Measurements from ENCODE around the gene PRMT9. TPM values are rescaled to one million over a fixed set of nuclear protein-coding genes. Genes with fewer than 3 reads are reported as not detected.

Gene PRMT9
- total RNA-seq, 4 donors from 2014 or later, result 5.9 to 11.1 (median 6.9) TPM

DNA sequence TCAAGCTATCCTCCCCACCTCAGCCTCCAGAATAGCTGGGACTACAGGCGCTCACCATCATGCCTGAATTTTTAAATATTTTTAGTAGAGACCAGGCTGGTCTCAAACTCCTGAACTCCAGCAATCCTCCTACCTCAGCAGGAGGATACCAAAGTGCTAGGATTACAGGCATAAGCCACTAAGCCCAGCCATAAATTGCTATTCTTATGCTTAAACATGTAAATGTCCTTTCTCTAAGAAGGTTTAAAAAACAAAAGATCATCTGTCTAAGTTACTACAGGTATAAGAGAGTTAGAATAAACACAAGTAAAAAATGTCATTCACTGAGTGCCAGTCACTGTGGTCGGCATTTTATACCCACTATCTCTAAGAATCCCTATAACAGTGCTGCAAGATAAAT, 28.3 kb downstream of the PRMT9 start:
- Histone ChIP-seq H3K4me3 (no peak overlapping the region), H3K9me3 (no peaks in the 10 kb centered on the region)

GRCh38 chr4:147651563-147651962, 32.4 kb downstream of the PRMT9 start:
- Histone ChIP-seq H3K9me3 (no peaks in the 10 kb centered on the region), H3K27ac (no peak overlapping the region), H3K4me3 (no peak overlapping the region), H3K27me3 (no peaks in the 10 kb centered on the region), H3K36me3 (peaks cover 0 to 46% (median 0%) of the 10 kb centered on the region in 3 donors), H3K4me1 (peaks cover 0 to 5% (median 0%) of the 10 kb centered on the region in 4 donors)
- 94 to 96% methylated on average over 1 of the region's 1 CpG for WGBS, 2 donors
- DNase-seq (ENCODE audit: low spot score in 2 of 2), result no peak
- TF ChIP-seq, protein P1, sequence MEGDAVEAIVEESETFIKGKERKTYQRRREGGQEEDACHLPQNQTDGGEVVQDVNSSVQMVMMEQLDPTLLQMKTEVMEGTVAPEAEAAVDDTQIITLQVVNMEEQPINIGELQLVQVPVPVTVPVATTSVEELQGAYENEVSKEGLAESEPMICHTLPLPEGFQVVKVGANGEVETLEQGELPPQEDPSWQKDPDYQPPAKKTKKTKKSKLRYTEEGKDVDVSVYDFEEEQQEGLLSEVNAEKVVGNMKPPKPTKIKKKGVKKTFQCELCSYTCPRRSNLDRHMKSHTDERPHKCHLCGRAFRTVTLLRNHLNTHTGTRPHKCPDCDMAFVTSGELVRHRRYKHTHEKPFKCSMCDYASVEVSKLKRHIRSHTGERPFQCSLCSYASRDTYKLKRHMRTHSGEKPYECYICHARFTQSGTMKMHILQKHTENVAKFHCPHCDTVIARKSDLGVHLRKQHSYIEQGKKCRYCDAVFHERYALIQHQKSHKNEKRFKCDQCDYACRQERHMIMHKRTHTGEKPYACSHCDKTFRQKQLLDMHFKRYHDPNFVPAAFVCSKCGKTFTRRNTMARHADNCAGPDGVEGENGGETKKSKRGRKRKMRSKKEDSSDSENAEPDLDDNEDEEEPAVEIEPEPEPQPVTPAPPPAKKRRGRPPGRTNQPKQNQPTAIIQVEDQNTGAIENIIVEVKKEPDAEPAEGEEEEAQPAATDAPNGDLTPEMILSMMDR (IDR thresholded peaks at IDR 0.05), result no peak
- no peak for TF ChIP-seq POLR2A (IDR thresholded peaks at IDR 0.05)

More for the DNA sequence above, 28.3 kb downstream of the PRMT9 start:
- TF ChIP-seq EP300 (IDR thresholded peaks at IDR 0.05) (no peak), POLR2A (IDR thresholded peaks at IDR 0.05) (no peak)
- TF ChIP-seq, protein P1 (IDR thresholded peaks at IDR 0.05), result no peak
- Histone ChIP-seq H3K27ac (no peak overlapping the region), H3K36me3 (peaks cover 0 to 68% (median 0%) of the 10 kb centered on the region in 3 donors), H3K4me1 (peaks cover 0 to 5% (median 0%) of the 10 kb centered on the region in 4 donors), H3K27me3 (no peaks in the 10 kb centered on the region)
- no peak for DNase-seq (ENCODE audit: low spot score in 2 of 2)
- 96 to 98% methylated on average over 2 of the region's 2 CpGs for WGBS, 2 donors

DNA sequence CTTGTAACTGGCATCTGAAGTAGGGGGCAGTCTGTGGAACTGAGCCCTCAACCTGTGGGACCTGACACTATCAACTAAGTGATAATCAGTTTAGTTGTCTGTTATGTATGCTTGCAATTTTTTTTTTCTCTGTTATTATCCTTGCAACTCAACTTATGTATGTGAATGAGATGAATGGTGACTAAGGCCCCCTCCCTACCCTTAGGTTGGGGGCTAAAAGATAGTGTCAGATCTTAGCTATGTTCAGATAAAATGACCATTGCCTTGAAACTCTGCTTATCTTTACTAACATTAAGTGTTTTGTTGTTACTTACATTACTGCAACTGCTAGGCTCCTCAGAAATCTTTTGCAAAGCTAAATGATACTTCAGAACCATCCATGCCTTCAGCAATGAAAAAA, 35.3 kb downstream of the PRMT9 start:
- Histone ChIP-seq H3K27ac (no peak overlapping the region), H3K36me3 (peaks cover 0 to 26% (median 0%) of the 10 kb centered on the region in 3 donors), H3K4me1 (peaks cover 0 to 10% (median 0%) of the 10 kb centered on the region in 4 donors), H3K27me3 (no peaks in the 10 kb centered on the region), H3K4me3 (no peak overlapping the region), H3K9me3 (no peaks in the 10 kb centered on the region)
- TF ChIP-seq EP300 (IDR thresholded peaks at IDR 0.05), result no peak
- DNase-seq (ENCODE audit: low spot score in 2 of 2), result no peak

DNA sequence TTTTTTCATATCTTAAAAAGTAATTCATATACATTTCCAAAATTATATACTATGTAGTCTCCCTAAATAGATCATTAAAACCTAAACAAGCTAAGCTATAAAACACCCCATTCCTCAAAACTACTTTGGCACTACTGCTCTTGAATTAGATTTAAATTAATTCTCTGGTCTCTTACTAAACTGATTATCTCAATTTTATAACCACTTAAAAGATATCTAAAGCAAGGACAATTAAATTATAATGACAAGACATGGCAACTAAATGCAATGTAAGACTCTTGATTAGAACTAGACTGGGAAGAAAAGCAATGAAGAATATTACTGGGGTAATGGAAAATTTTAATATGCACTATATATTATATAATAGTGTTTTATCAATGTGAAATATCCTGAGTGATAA, 38.9 kb downstream of the PRMT9 start:
- H3K36me3 ChIP-seq, result peaks cover 0 to 46% (median 0%) of the 10 kb centered on the region in 3 donors
- no peak overlapping the region for H3K27ac ChIP-seq
- no peaks in the 10 kb centered on the region for H3K27me3 ChIP-seq
- H3K9me3 ChIP-seq, result no peaks in the 10 kb centered on the region
- TF ChIP-seq EP300 (IDR thresholded peaks at IDR 0.05), result no peak
- no peak for TF ChIP-seq POLR2A (IDR thresholded peaks at IDR 0.05)
- TF ChIP-seq, protein P1 (IDR thresholded peaks at IDR 0.05), result no peak
- H3K4me1 ChIP-seq, result peaks cover 0 to 5% (median 0%) of the 10 kb centered on the region in 4 donors
- no peak for DNase-seq (ENCODE audit: low spot score in 2 of 2)
- no peak overlapping the region for H3K4me3 ChIP-seq

- Histone ChIP-seq H3K4me3 (no peak overlapping the region), H3K9me3 (no peaks in the 10 kb centered on the region), H3K27ac (no peak overlapping the region), H3K36me3 (peaks cover 0 to 46% (median 0%) of the 10 kb centered on the region in 3 donors), H3K27me3 (no peaks in the 10 kb centered on the region), H3K4me1 (peaks cover 0 to 8% (median 0%) of the 10 kb centered on the region in 4 donors)
- WGBS, 2 donors, result 91 to 92% methylated on average over 3 of the region's 3 CpGs
- no peak for DNase-seq (ENCODE audit: low spot score in 2 of 2)
- TF ChIP-seq POLR2A (IDR thresholded peaks at IDR 0.05) (no peak), EP300 (IDR thresholded peaks at IDR 0.05) (no peak)
- TF ChIP-seq, protein P1 (IDR thresholded peaks at IDR 0.05), result no peak
Observed at GRCh38 chr4:147644471-147644870, 39.5 kb downstream of the PRMT9 start.

DNA sequence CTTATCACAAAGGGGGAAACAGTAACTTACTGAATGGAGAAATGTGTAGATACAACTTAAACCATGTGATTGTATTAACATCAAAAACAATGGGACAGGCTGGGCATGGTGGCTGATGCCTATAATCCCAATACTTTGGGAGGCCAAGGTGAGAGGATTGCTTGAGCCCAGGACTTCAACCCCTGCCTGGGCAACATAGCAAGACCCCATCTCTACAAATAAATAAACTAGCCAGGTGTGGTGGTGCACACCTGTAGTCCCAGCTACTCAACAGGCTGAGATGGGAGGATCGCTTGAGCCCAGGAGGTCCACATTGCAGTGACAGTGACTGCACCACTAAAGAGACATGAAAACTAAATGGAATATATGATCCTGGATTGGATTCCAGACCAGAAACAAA, 40.3 kb downstream of the PRMT9 start:
- Histone ChIP-seq H3K27ac (no peak overlapping the region), H3K4me3 (no peak overlapping the region), H3K27me3 (no peaks in the 10 kb centered on the region), H3K36me3 (peaks cover 0 to 45% (median 0%) of the 10 kb centered on the region in 3 donors), H3K9me3 (no peaks in the 10 kb centered on the region), H3K4me1 (peaks cover 0 to 11% (median 0%) of the 10 kb centered on the region in 4 donors)
- TF ChIP-seq POLR2A (IDR thresholded peaks at IDR 0.05), result no peak
- TF ChIP-seq, protein P1 (IDR thresholded peaks at IDR 0.05), result no peak
- TF ChIP-seq EP300 (IDR thresholded peaks at IDR 0.05), result no peak
- DNase-seq (ENCODE audit: low spot score in 2 of 2), result no peak
- WGBS, 2 donors, result 100% methylated on average over 1 of the region's 1 CpG
